IMR-90 (cell line): ENCODE data around the gene ACSS3. TPM values are rescaled to one million over a fixed set of nuclear protein-coding genes. Genes with fewer than 3 reads are reported as not detected.

Experiments used
- ATAC-seq: fragments of 200-7000 bp; cut with Tn5 transposase; 2 replicates; pipeline ENCODE4 v1.9.1; 2020; ENCODE audit warnings: low read depth, mild to moderate bottlenecking, moderate library complexity
- BruUV-seq: library from RNA; stranded (reverse); fragments of 400-500 nt; replicated peaks from 2 replicates; lab custom pipeline; 2021; lab: Mats Ljungman, UMichigan
- CTCF ChIA-PET: fragments of 300-600 bp; formaldehyde crosslinking; extraction: SDS; loops from one replicate; lab custom pipeline; 2021; ENCODE audit warnings: antibody characterized with exemption; lab: Yijun Ruan, JAX
- POLR2A ChIA-PET: fragments of 300-600 bp; sonication (Branson Sonifier 250); formaldehyde crosslinking; loops from one replicate; lab custom pipeline; 2022; ENCODE audit warnings: antibody characterized with exemption; ENCODE audit not compliant: unreplicated experiment; lab: Charles Lee
- DNase-seq: peaks from one replicate; pipeline ENCODE4 v3.0.0; 2013
- H2AFZ ChIP-seq: replicated peaks from 2 replicates; pipeline ENCODE3; 2013; ENCODE audit warnings: low read length, mild to moderate bottlenecking; ENCODE audit not compliant: poor library complexity
- H2AK5ac ChIP-seq: 2 replicates; pipeline ENCODE4 v1.6.1; 2013; ENCODE audit warnings: low read depth, low read length, inconsistent platforms
- H2AK9ac ChIP-seq: replicated peaks from 2 replicates; pipeline ENCODE3; 2013; ENCODE audit warnings: mild to moderate bottlenecking, low read depth, low read length, moderate library complexity; ENCODE audit not compliant: poor library complexity
- H2BK120ac ChIP-seq: 2 replicates; pipeline ENCODE4 v1.6.1; 2013; ENCODE audit warnings: low read depth, low read length, inconsistent platforms
- H2BK15ac ChIP-seq: 3 replicates; pipeline ENCODE4 v1.6.1; 2013; ENCODE audit warnings: low read depth, low read length, inconsistent platforms
- H2BK20ac ChIP-seq: 2 replicates; pipeline ENCODE4 v1.6.1; 2013; ENCODE audit warnings: low read depth, mild to moderate bottlenecking, inconsistent platforms, low read length, moderate library complexity
- H2BK5ac ChIP-seq: 2 replicates; pipeline ENCODE4 v1.6.1; 2013; ENCODE audit warnings: mild to moderate bottlenecking, low read depth, low read length, inconsistent platforms; ENCODE audit not compliant: poor library complexity, severe bottlenecking
- H3K14ac ChIP-seq: replicated peaks from 2 replicates; pipeline ENCODE4 v1.6.1; 2013; ENCODE audit warnings: low read depth, low read length, inconsistent platforms
- H3K18ac ChIP-seq: 2 replicates; pipeline ENCODE4 v1.6.1; 2013; ENCODE audit warnings: low read depth, low read length, control low read depth
- H3K23ac ChIP-seq: 2 replicates; pipeline ENCODE4 v1.6.1; 2013; ENCODE audit warnings: low read depth, low read length, inconsistent platforms
- H3K27ac ChIP-seq: 2 replicates; pipeline ENCODE4 v1.5.1; 2013; ENCODE audit warnings: mild to moderate bottlenecking, control low read depth, low read length; ENCODE audit not compliant: insufficient read depth
- H3K27me3 ChIP-seq: 2 replicates; pipeline ENCODE4 v1.6.1; 2013; ENCODE audit warnings: low read length; ENCODE audit not compliant: control insufficient read depth, insufficient read depth
- H3K36me3 ChIP-seq: 2 replicates; pipeline ENCODE4 v1.6.1; 2013; ENCODE audit warnings: low read length, mixed read lengths; ENCODE audit not compliant: control insufficient read depth, insufficient read depth
- H3K4ac ChIP-seq: 2 replicates; pipeline ENCODE4 v1.6.1; 2013; ENCODE audit warnings: low read depth, low read length, inconsistent platforms
- H3K4me1 ChIP-seq: 2 replicates; pipeline ENCODE4 v1.6.1; 2013; ENCODE audit warnings: low read length, mixed read lengths; ENCODE audit not compliant: control insufficient read depth, insufficient read depth
- H3K4me2 ChIP-seq: 2 replicates; pipeline ENCODE4 v1.6.1; 2013; ENCODE audit warnings: low read depth, mild to moderate bottlenecking, control low read depth, low read length, moderate library complexity
- H3K4me3 ChIP-seq: 2 replicates; pipeline ENCODE4 v1.5.1; 2013; ENCODE audit warnings: low read depth, mild to moderate bottlenecking, control low read depth, low read length, moderate library complexity; ENCODE audit not compliant: insufficient read depth
- H3K56ac ChIP-seq: 2 replicates; pipeline ENCODE4 v1.6.1; 2013; ENCODE audit warnings: low read length, inconsistent platforms; ENCODE audit not compliant: insufficient read depth; ENCODE audit errors: extremely low read depth
- H3K79me1 ChIP-seq, 2 experiments: 2 replicates each; pipeline ENCODE4 v1.6.1; 2013; ENCODE audit warnings: low read length in 2 of 2, inconsistent platforms in 1 of 2, low read depth in 1 of 2
- H3K9ac ChIP-seq: 2 replicates; pipeline ENCODE4 v1.6.1; 2013; ENCODE audit warnings: low read depth, low read length, control low read depth
- H3K9me1 ChIP-seq: 2 replicates; pipeline ENCODE4 v1.6.1; 2013; ENCODE audit warnings: low read length, inconsistent platforms; ENCODE audit not compliant: insufficient read depth
- H3K9me3 ChIP-seq: 2 replicates; pipeline ENCODE4 v1.6.1; 2013; ENCODE audit warnings: low read length; ENCODE audit not compliant: control insufficient read depth, insufficient read depth
- H4K20me1 ChIP-seq: 2 replicates; pipeline ENCODE4 v1.6.1; 2013; ENCODE audit warnings: low read length, inconsistent platforms; ENCODE audit not compliant: insufficient read depth
- H4K5ac ChIP-seq: 2 replicates; pipeline ENCODE4 v1.6.1; 2013; ENCODE audit warnings: mild to moderate bottlenecking, low read depth, low read length, control low read depth
- H4K8ac ChIP-seq, 2 experiments: 2 replicates each; pipeline ENCODE4 v1.6.1; 2013; ENCODE audit warnings: low read depth in 2 of 2, low read length in 2 of 2, control low read depth in 1 of 2, inconsistent platforms in 1 of 2
- H4K91ac ChIP-seq: 2 replicates; pipeline ENCODE4 v1.6.1; 2013; ENCODE audit warnings: low read depth, low read length, inconsistent platforms; ENCODE audit not compliant: insufficient read depth
- BHLHE40 ChIP-seq: fragments of 150-350 bp; IDR thresholded peaks from 2 replicates; pipeline ENCODE4 v1.6.1; 2016; ENCODE audit warnings: mild to moderate bottlenecking, low read depth, low read length
- CEBPB ChIP-seq: IDR thresholded peaks from 2 replicates; pipeline ENCODE4 v1.6.1; 2012; ENCODE audit warnings: low read depth, low read length, improper control_type of control experiment
- ELK1 ChIP-seq: fragments of 150-350 bp; IDR thresholded peaks from 2 replicates; pipeline ENCODE4 v1.6.1; 2016; ENCODE audit warnings: low read depth, mild to moderate bottlenecking, low read length, moderate library complexity, borderline replicate concordance
- FOS ChIP-seq: fragments of 150-350 bp; IDR thresholded peaks from 2 replicates; pipeline ENCODE4 v1.6.1; 2016; ENCODE audit warnings: low read depth, low read length
- MAZ ChIP-seq: IDR thresholded peaks from 2 replicates; pipeline ENCODE4 v1.6.1; 2012; ENCODE audit warnings: low read depth, mild to moderate bottlenecking, low read length, improper control_type of control experiment, moderate library complexity, borderline replicate concordance
- MXI1 ChIP-seq: IDR thresholded peaks from 2 replicates; pipeline ENCODE4 v1.6.1; 2012; ENCODE audit warnings: low read depth, mild to moderate bottlenecking, low read length, moderate library complexity, borderline replicate concordance
- NFE2L2 ChIP-seq: fragments of 150-350 bp; IDR thresholded peaks from 2 replicates; pipeline ENCODE4 v1.6.1; 2016; ENCODE audit warnings: low read depth, mild to moderate bottlenecking, low read length
- POLR2A ChIP-seq: IDR thresholded peaks from 2 replicates; pipeline ENCODE4 v1.6.1; 2012; ENCODE audit warnings: mild to moderate bottlenecking, low read depth, low read length
- RAD21 ChIP-seq: IDR thresholded peaks from 2 replicates; pipeline ENCODE4 v1.6.1; 2012; ENCODE audit warnings: low read length, improper control_type of control experiment
- RCOR1 ChIP-seq: IDR thresholded peaks from 2 replicates; pipeline ENCODE4 v1.6.1; 2012; ENCODE audit warnings: mild to moderate bottlenecking, low read length, improper control_type of control experiment; ENCODE audit not compliant: insufficient replicate concordance
- SMC3 ChIP-seq: fragments of 150-350 bp; IDR thresholded peaks from 2 replicates; pipeline ENCODE4 v1.6.1; 2016; ENCODE audit warnings: low read depth, mild to moderate bottlenecking, antibody characterized with exemption, low read length, moderate library complexity
- WGBS, 2 experiments: methylation state at CpG; one replicate each; pipeline versions ENCODE4 v1.1.5 to v1.1.7; 2013; ENCODE audit warnings: missing lambda C conversion rate in 2 of 2; ENCODE audit not compliant: insufficient read length in 1 of 2; ENCODE audit errors: extremely low coverage in 2 of 2; 5-methylcytosine and 5-hydroxymethylcytosine counted together
- dilution Hi-C: fragments of 300-500 bp; cut with HindIII; formaldehyde crosslinking; loops from one replicate; pipeline ENCODE4 v1.14.3; 2018; ENCODE audit warnings: low sequenced_read_pairs; ENCODE audit not compliant: unreplicated experiment
- in situ Hi-C: fragments of 300-500 bp; cut with MboI; formaldehyde crosslinking; loops from 3 replicates; pipeline ENCODE4 v1.14.3; 2019; ENCODE audit warnings: low sequenced_read_pairs, inconsistent platforms, mixed read lengths
- intact Hi-C: fragments of 100-400 bp; cut with micrococcal nuclease; formaldehyde crosslinking; loops from 2 replicates; pipeline ENCODE4 v1.10.0; 2022
- polyA plus RNA-seq, 3 experiments: library from polyadenylated mRNA; depleted of rRNA; stranded (reverse); fragments of >200 nt; gene quantifications; 2 replicates each; pipeline ENCODE4 v1.2.3, GENCODE V29; 2012; ENCODE audit warnings: low replicate concordance in 1 of 3
- total RNA-seq: library from RNA; depleted of rRNA; stranded (reverse); fragments of >200 nt; gene quantifications from 2 replicates; pipeline ENCODE4 v1.2.3, GENCODE V29; 2012
- TF ChIP-seq, protein P1 (sequence below): conservative IDR thresholded peaks from 2 replicates; pipeline ENCODE4 v1.5.1; 2012; ENCODE audit warnings: mild to moderate bottlenecking, low read depth, low read length, improper control_type of control experiment
- TF ChIP-seq, protein P2 (sequence below): fragments of 150-350 bp; IDR thresholded peaks from 2 replicates; pipeline ENCODE4 v1.6.1; 2017; ENCODE audit warnings: mild to moderate bottlenecking, antibody characterized with exemption, low read length, low read depth

ACSS3 gene
- total and polyA plus RNA-seq, 2 of the 4 experiments (the other 2 are of a cell fraction), result 0.84 to 2.0 TPM

DNA sequence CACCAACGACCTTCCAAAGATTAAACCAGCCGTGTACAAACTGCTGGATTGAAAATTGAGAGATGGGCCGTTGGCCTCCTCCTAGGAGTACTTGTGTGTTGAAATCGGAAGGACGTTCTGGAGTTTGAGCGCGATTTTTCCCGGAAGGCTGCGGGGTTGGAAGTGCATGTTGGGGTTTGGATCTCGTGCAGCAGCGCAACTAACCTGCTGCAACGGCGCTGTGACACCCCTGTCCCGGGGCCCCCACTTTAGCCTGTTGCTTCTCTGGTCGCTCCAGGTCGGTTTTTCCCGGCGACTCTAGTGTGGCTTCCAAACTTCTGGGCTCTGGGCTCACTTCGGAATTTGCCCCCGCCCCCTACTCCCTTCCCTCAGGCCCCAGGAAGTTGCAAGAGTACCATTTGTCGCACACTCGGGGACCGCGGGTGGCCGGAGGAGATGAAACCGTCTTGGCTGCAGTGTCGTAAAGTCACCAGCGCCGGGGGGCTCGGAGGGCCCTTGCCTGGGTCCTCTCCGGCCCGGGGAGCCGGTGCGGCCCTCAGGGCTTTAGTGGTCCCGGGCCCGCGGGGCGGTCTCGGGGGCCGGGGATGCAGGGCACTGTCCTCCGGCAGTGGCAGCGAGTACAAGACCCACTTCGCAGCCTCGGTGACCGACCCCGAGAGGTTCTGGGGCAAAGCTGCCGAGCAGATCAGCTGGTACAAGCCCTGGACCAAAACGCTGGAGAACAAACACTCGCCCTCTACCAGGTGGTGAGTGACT lies at the start of gene ACSS3 (continued):
- TF ChIP-seq RAD21, result no peak
- TF ChIP-seq MAZ, result no peak
- TF ChIP-seq FOS, result no peak
- no peak for TF ChIP-seq SMC3

DNA sequence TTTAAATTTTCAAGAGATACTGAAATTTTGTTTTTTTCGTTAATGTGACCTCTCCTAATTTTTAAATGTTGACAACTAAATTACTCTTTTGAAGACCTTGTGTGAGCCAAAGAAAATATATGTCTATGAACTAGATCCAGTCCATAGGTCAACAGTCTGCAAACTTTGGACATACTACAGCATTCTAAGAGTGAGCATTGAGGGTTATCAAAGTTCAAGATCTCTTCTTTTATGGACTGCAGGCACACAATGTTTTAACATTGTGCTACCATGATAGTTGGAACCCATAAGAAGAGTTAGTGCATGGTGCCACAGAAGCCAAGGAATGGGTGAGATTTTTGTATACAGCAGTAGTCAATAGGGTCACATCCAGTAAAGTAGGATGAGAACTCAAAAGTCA lies 43.0 kb upstream of the ACSS3 start:
- H2BK20ac ChIP-seq, result no peak overlapping the region
- ChIA-PET POLR2A (no interaction called here), CTCF (no interaction called here)
- BruUV-seq, result no TSS peak
- H4K91ac ChIP-seq, result no peak overlapping the region
- no peaks in the 10 kb centered on the region for H3K9me3 ChIP-seq
- H3K14ac ChIP-seq, result no peak overlapping the region
- DNase-seq (no peak), ATAC-seq (no peak)
- H3K27me3 ChIP-seq, result no peaks in the 10 kb centered on the region
- H2BK5ac ChIP-seq, result no peak overlapping the region
- no peak overlapping the region for H3K4ac ChIP-seq
- no peak overlapping the region for H4K8ac ChIP-seq
- no peak overlapping the region for H3K27ac ChIP-seq
- H3K4me2 ChIP-seq, result no peak overlapping the region
- H2AFZ ChIP-seq, result no peak overlapping the region
- no peaks in the 10 kb centered on the region for H4K20me1 ChIP-seq
- no peaks in the 10 kb centered on the region for H3K4me1 ChIP-seq
- H3K9me1 ChIP-seq, result no peaks in the 10 kb centered on the region
- dilution Hi-C loops (no loop called here), in situ Hi-C loops (no loop called here), intact Hi-C loops (no loop called here)
- no peak overlapping the region for H2BK15ac ChIP-seq
- H3K79me1 ChIP-seq, result no peaks in the 10 kb centered on the region
- H2AK5ac ChIP-seq, result no peak overlapping the region
- no peaks in the 10 kb centered on the region for H3K36me3 ChIP-seq
- no peak overlapping the region for H3K4me3 ChIP-seq
- no peak overlapping the region for H2AK9ac ChIP-seq
- no peak overlapping the region for H4K5ac ChIP-seq
- H3K9ac ChIP-seq, result no peak overlapping the region
- no peak overlapping the region for H3K18ac ChIP-seq
- H3K23ac ChIP-seq, result no peak overlapping the region
- no CpG with 5 or more reads among the region's 1 CpG for WGBS, 2 experiments
- H2BK120ac ChIP-seq, result no peak overlapping the region
- H3K56ac ChIP-seq, result no peak overlapping the region
- TF ChIP-seq NFE2L2 (no peak), POLR2A (no peak), RAD21 (no peak), SMC3 (no peak), MAZ (no peak), BHLHE40 (no peak), RCOR1 (no peak), ELK1 (no peak), MXI1 (no peak), CEBPB (no peak)
- TF ChIP-seq, protein P1, sequence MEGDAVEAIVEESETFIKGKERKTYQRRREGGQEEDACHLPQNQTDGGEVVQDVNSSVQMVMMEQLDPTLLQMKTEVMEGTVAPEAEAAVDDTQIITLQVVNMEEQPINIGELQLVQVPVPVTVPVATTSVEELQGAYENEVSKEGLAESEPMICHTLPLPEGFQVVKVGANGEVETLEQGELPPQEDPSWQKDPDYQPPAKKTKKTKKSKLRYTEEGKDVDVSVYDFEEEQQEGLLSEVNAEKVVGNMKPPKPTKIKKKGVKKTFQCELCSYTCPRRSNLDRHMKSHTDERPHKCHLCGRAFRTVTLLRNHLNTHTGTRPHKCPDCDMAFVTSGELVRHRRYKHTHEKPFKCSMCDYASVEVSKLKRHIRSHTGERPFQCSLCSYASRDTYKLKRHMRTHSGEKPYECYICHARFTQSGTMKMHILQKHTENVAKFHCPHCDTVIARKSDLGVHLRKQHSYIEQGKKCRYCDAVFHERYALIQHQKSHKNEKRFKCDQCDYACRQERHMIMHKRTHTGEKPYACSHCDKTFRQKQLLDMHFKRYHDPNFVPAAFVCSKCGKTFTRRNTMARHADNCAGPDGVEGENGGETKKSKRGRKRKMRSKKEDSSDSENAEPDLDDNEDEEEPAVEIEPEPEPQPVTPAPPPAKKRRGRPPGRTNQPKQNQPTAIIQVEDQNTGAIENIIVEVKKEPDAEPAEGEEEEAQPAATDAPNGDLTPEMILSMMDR, result no peak
- TF ChIP-seq, protein P2, sequence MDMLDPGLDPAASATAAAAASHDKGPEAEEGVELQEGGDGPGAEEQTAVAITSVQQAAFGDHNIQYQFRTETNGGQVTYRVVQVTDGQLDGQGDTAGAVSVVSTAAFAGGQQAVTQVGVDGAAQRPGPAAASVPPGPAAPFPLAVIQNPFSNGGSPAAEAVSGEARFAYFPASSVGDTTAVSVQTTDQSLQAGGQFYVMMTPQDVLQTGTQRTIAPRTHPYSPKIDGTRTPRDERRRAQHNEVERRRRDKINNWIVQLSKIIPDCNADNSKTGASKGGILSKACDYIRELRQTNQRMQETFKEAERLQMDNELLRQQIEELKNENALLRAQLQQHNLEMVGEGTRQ, result no peak
